HG02571 (cell line): ENCODE results near the gene SLC25A27.

Experiments
- ATAC-seq: cut with Tn5 transposase; IDR thresholded peaks from one replicate; pipeline ENCODE4 v1.9.1; 2021; ENCODE audit warnings: mild to moderate bottlenecking, moderate library complexity; ENCODE audit not compliant: unreplicated experiment

The SLC25A27 gene

DNA sequence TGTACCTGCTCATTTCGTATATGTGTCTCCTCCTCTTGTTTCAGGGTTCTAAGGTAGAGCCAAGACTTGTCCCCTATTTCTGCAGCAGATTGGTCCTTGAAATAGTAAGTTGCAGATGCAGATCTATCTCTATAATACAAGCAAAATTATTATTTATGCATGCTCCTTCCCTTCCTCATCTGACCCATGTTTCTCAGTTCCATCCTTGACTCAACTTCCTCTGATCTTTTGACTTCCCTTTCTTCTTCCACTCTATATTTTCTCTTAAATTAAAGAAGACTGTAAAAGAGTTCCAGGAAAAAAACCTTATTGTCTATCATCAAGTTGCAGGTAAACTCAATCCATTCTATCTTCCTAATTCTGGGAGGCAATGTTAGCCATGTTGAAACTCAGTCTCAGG, 58.7 kb downstream of the SLC25A27 start:
- ATAC-seq, result no peak

DNA sequence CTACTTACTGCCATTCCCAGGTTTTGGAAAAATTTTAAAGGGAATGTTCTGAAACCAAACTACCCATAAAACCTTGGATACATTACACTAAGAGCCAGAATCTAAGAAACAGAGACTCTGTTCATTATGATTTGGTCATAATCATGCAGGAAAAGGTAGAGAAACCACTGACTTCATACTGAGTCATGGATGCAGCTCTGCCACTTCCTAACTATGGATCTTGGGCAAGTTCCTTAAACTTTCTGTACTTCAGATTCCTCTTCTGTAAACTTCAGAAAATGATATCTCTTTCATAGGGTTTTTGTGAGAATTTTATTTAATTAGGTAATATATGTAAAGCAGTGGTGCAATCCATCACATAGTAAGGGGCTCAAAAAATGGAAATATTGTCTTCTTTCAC, 62.4 kb downstream of the SLC25A27 start:
- ATAC-seq, result no peak

DNA sequence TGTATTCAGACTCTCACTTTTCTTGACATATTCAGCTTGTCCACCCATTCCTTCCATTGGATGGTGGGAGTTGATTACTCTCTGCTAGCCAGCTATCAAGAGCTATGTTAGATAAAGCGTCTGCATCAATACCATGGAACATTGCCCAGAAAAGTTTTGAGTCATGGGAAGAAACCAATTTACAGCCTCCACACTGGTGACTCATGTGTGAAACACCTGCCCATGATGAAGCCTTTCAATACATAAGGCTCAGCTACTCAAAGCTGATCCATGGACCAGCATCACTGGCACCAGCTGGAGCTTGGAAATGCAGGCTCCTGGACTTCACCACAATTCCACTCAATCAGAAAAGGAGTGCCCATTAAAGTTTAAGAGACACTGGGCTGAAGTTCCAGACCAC, 66.3 kb downstream of the SLC25A27 start:
- ATAC-seq, result no peak

DNA sequence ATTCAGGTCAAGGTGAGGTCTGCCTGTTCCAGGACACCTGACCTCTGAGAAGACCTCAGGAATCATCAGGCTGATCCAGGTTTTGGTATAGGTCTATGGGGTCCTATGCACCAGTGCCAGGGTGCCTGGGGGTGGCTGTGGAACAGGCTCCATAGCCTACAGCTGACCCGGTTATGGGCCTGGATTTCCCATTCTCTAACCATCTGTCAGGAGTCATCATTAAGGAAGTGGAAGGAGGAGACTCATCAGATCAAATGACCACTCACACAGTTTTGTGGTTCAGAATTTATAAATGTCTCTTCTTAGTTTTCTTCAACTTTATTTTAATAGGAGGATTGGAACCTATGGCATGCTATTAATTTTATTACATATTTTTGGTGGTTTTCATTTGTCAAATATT, 67.6 kb downstream of the SLC25A27 start:
- ATAC-seq, result no peak
